Stimulated activated CD8-positive, alpha-beta memory T cell treated with anti-CD3 and anti-CD28 coated beads, Interleukin-7, amount 100 ng/mL, for 48 hours (primary cell): ENCODE measurements around the gene FLNC.

Experiments used
- DNase-seq, 2 donors: peaks; one replicate each; pipeline ENCODE4 v3.0.0-alpha.2; 2020; ENCODE audit warnings: low read depth in 1 of 2; ENCODE audit errors: extremely low read depth in 1 of 2

The FLNC gene

DNA sequence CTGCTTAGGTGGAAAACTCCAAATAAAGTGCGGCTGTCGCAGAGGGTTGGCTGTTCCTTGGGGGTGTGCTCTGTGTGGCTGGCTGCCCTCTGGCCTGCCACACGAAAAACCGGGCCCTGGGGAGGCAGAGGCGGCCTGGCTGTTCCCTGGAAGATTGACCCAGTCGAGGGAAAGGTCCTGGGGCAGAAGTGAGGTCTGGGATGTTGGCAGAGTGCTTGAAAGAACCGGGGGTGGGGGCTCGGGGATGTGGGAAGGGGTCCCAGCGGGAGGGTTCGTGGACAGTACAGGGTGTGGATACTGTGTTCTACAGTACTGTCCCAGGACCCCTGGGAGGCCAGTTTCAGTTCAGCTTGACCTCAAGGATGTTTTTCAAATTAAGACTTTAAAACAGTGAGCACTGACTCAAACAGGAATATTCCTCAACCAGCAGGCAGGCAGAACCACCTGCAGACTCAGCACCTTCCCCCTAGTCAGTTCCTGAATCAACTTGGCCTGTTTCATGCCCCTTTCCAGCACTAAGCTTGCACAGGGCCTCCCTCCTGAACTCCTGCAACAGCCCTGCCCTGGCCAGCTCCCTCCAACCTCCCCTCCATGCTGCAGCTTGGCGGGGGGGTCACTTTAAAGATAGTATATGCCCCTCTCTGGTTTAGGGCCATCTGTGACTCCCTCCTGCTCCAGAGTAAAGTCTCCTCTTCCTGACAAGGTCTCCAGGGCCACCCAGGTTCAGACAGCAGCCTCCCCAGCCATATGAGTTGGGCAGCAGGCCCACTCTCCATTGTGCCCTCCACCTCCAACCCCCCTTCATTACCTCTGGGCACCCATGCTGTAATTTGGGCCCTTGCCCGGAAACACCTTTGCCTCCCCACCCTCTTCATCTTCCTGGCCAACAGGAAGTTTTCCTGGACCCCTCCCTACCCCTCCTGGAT is 29.3 kb downstream of the FLNC start:
- DNase-seq: no peak

GRCh38 chr7:128860158-128861073 is 30.2 kb downstream of the FLNC start:
- no peak for DNase-seq

DNA sequence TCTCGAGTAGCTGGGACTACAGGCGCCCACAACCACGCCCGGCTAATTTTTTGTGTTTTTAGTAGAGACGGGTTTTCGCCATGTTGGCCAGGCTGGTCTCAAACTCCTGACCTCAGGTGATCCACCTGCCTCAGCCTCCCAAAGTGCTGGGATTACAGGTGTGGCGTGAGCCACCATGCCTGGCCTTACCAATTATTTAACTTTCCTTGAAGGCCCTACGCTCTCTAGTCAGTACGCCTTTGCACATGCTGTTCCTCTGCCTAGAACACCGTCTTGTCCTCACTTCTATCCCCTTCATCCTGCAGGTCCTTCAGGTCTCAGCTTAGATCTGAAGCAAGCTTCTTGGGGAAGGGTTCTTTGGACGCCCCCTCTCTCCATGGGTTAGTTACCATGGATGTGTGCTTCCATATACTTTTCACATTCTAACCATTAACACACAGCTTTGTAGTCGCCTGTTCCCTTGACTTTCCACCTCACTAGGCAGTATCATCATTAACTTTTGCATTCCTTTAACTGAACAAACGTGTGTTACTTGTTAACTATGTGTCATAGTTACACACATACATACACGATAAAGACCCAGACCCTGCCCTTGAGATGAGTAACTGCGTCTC is 31.9 kb downstream of the FLNC start:
- DNase-seq: no peak

DNA sequence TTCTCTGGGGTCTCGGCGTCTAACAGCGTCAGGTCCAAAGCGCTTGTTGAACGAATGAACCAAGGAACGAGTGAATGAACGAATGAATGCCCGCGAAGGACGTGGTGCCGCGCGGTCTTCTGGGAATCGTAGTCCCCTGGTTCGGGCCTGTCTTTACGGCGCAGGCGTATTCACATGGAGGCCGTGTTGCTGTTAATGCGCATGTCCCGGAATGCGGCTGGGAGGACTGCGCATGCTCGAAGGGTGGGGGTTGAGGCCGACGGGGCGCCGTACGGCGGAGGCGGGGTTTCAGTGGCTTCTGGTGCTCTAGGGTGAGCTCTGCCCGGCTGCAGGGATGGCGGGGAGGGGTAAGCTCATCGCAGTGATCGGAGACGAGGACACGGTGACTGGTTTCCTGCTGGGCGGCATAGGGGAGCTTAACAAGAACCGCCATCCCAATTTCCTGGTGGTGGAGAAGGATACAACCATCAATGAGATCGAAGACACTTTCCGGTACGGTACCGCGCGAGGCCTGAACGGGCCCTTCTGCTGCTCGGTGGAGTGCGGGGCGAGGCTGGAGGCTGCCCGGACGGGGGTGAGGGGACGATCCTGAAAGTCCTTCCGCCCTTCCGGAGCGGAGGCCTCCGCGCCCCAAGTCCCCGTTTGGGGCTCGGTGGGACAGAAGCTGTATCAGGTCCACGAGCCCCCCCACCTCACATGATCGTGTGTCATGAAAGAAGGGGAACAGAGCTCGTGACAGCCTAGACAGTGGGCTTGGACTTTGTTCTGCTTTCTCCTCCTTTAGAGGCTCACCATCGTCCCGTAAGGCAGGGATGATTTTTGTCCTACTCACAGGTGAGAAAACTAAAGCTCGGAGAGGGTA is 32.6 kb downstream of the FLNC start, which contains the start of gene ATP6V1F:
TSS of gene ATP6V1F (plus strand) at position 286 of the 862 bp plus-strand sequence. CDS start at position 335, 49 bp downstream.
- DNase-seq: peak; percentile 96

DNA sequence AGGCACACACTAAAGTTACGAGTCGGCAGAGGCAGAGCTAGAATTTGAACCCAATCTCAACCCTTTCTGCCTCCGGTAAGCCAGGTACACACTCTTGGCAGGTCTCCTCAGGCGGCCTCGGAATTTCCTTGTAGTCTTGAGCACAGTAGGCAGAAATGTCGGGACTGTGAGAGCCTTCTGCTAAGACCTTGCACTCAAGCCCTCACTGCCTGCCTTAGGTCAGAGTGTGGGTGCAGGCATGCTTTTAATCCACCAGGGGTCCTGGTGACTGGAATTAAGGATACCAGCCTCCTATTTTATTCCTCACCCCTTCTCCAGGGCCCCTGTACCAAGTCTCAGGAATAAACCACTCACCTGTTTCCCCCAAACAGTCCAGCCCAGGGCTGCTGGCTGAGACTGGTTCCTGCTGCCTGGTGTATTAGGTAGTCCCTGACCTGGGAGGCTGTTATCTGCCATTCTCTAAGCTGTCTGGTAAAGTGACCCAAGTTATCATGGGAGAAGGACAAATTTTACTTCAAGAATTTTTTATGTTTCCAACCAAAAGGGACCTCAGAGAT is 33.3 kb downstream of the FLNC start:
- peak in 1 of 2 donors; percentile 5 for DNase-seq

- DNase-seq: no peak
These were observed 35.1 kb downstream of the FLNC start for GRCh38 chr7:128865303-128865702.

GRCh38 chr7:128865996-128866877 is 36.0 kb downstream of the FLNC start:
- no peak for DNase-seq

- DNase-seq: no peak
These were observed 37.0 kb downstream of the FLNC start for GRCh38 chr7:128867241-128867640.

DNA sequence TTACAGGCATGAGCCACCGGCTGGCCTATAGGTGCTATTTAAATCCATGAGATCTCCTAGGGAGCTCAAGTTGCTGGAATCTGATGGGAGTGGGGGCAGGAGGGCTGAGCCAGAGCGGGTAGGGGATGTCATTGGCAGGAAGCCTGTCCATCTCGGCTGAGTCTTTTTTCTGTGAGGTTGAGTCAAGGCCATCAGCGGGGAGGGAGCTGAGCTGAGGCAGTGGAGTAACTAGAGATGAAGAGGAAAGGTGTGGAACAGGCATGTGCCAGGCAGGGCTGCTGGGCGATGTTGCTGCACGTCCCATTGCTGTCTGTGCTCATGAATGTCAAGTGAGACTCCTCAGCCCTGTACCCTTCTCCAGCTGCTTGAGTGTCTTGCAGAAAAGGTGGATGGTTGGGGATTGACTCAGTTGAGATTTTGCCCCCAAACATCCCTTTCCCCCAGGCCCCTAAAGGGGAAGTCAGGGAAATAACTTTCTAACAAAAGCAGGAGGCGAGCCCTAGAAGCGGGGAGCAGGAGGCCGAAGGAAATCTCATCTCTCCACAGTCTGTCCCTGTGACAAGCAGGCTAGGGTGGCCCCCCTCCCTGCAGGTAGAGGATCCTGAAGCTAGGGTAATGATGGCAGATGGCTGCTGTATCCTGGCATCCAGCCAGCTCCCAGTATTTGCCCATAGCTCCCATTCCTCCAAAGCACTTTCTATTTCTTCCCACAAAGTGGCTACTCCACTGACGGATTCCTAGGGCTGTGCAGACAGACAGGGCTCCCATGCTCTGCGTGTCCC is 37.8 kb downstream of the FLNC start:
- DNase-seq: no peak

GRCh38 chr7:128868624-128869137 is 38.5 kb downstream of the FLNC start:
- no peak for DNase-seq

- peak in 1 of 2 donors; percentile 35 for DNase-seq
These were observed 39.1 kb downstream of the FLNC start for GRCh38 chr7:128869138-128869943.

GRCh38 chr7:128869944-128870285 is 39.7 kb downstream of the FLNC start:
- no peak for DNase-seq

DNA sequence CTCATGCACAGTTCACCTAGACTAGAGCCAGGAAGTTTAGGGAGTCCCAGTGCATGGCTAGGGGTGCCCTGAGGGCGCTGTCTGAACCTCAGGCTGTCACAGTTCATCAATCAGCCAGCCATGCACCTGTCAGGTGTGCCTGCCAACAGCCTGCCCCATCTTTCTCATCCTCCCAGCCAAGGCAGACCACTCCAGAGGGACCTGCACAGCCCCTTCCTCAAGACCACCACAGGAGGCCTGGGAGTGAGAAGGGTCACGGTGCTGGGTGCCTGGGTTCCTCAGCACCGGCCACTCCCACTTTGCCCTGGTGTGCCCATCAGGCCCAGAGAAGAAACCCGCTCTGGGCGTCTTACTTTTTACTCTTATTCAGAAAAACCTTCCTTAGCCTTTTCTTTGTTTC is 40.8 kb downstream of the FLNC start:
- no peak for DNase-seq

- DNase-seq: no peak
These were observed 42.2 kb downstream of the FLNC start for GRCh38 chr7:128872394-128872824.

DNA sequence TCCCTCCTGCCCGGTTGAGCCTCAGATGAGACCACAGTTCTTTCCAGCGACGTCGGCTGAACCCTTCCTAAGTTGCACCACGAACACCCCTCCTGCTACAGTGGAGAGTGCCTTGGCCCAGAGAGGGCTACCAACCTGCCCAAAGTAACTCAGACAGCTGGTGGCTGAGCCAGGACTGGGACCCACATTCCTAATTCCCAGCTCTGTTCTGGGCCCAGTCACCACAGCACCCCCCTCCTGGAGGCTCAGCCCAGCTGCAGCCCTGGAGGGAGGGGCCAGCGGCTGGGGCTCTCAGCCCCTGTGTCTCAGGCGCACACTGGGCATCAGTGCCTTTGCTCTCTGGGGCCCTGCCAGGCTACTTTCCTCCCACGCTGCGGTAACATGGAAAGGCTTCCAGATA is 43.0 kb downstream of the FLNC start:
- no peak for DNase-seq

- no peak for DNase-seq
These were observed 44.2 kb downstream of the FLNC start for GRCh38 chr7:128874140-128875031.
